IMR-90 (cell line): ENCODE measurements around the gene EML6. TPM values are rescaled to one million over a fixed set of nuclear protein-coding genes. Genes with fewer than 3 reads are reported as not detected.

ENCODE experiments used
- ATAC-seq: fragments of 200-7000 bp; cut with Tn5 transposase; 2 replicates; pipeline ENCODE4 v1.9.1; 2020; ENCODE audit warnings: low read depth, mild to moderate bottlenecking, moderate library complexity
- BruUV-seq: library from RNA; stranded (reverse); fragments of 400-500 nt; replicated peaks from 2 replicates; lab custom pipeline; 2021; lab: Mats Ljungman, UMichigan
- CTCF ChIA-PET: fragments of 300-600 bp; formaldehyde crosslinking; extraction: SDS; loops from one replicate; lab custom pipeline; 2021; ENCODE audit warnings: antibody characterized with exemption; lab: Yijun Ruan, JAX
- POLR2A ChIA-PET: fragments of 300-600 bp; sonication (Branson Sonifier 250); formaldehyde crosslinking; loops from one replicate; lab custom pipeline; 2022; ENCODE audit warnings: antibody characterized with exemption; ENCODE audit not compliant: unreplicated experiment; lab: Charles Lee
- DNase-seq: peaks from one replicate; pipeline ENCODE4 v3.0.0; 2013
- H2AFZ ChIP-seq: replicated peaks from 2 replicates; pipeline ENCODE3; 2013; ENCODE audit warnings: low read length, mild to moderate bottlenecking; ENCODE audit not compliant: poor library complexity
- H2AK5ac ChIP-seq: 2 replicates; pipeline ENCODE4 v1.6.1; 2013; ENCODE audit warnings: low read depth, low read length, inconsistent platforms
- H2AK9ac ChIP-seq: replicated peaks from 2 replicates; pipeline ENCODE3; 2013; ENCODE audit warnings: mild to moderate bottlenecking, low read depth, low read length, moderate library complexity; ENCODE audit not compliant: poor library complexity
- H2BK120ac ChIP-seq: 2 replicates; pipeline ENCODE4 v1.6.1; 2013; ENCODE audit warnings: low read depth, low read length, inconsistent platforms
- H2BK15ac ChIP-seq: 3 replicates; pipeline ENCODE4 v1.6.1; 2013; ENCODE audit warnings: low read depth, low read length, inconsistent platforms
- H2BK20ac ChIP-seq: 2 replicates; pipeline ENCODE4 v1.6.1; 2013; ENCODE audit warnings: low read depth, mild to moderate bottlenecking, inconsistent platforms, low read length, moderate library complexity
- H2BK5ac ChIP-seq: 2 replicates; pipeline ENCODE4 v1.6.1; 2013; ENCODE audit warnings: mild to moderate bottlenecking, low read depth, low read length, inconsistent platforms; ENCODE audit not compliant: poor library complexity, severe bottlenecking
- H3K14ac ChIP-seq: replicated peaks from 2 replicates; pipeline ENCODE4 v1.6.1; 2013; ENCODE audit warnings: low read depth, low read length, inconsistent platforms
- H3K18ac ChIP-seq: 2 replicates; pipeline ENCODE4 v1.6.1; 2013; ENCODE audit warnings: low read depth, low read length, control low read depth
- H3K23ac ChIP-seq: 2 replicates; pipeline ENCODE4 v1.6.1; 2013; ENCODE audit warnings: low read depth, low read length, inconsistent platforms
- H3K27ac ChIP-seq: 2 replicates; pipeline ENCODE4 v1.5.1; 2013; ENCODE audit warnings: mild to moderate bottlenecking, control low read depth, low read length; ENCODE audit not compliant: insufficient read depth
- H3K27me3 ChIP-seq: 2 replicates; pipeline ENCODE4 v1.6.1; 2013; ENCODE audit warnings: low read length; ENCODE audit not compliant: control insufficient read depth, insufficient read depth
- H3K36me3 ChIP-seq: 2 replicates; pipeline ENCODE4 v1.6.1; 2013; ENCODE audit warnings: low read length, mixed read lengths; ENCODE audit not compliant: control insufficient read depth, insufficient read depth
- H3K4ac ChIP-seq: 2 replicates; pipeline ENCODE4 v1.6.1; 2013; ENCODE audit warnings: low read depth, low read length, inconsistent platforms
- H3K4me1 ChIP-seq: 2 replicates; pipeline ENCODE4 v1.6.1; 2013; ENCODE audit warnings: low read length, mixed read lengths; ENCODE audit not compliant: control insufficient read depth, insufficient read depth
- H3K4me2 ChIP-seq: 2 replicates; pipeline ENCODE4 v1.6.1; 2013; ENCODE audit warnings: low read depth, mild to moderate bottlenecking, control low read depth, low read length, moderate library complexity
- H3K4me3 ChIP-seq: 2 replicates; pipeline ENCODE4 v1.5.1; 2013; ENCODE audit warnings: low read depth, mild to moderate bottlenecking, control low read depth, low read length, moderate library complexity; ENCODE audit not compliant: insufficient read depth
- H3K56ac ChIP-seq: 2 replicates; pipeline ENCODE4 v1.6.1; 2013; ENCODE audit warnings: low read length, inconsistent platforms; ENCODE audit not compliant: insufficient read depth; ENCODE audit errors: extremely low read depth
- H3K79me1 ChIP-seq, 2 experiments: 2 replicates each; pipeline ENCODE4 v1.6.1; 2013; ENCODE audit warnings: low read length in 2 of 2, inconsistent platforms in 1 of 2, low read depth in 1 of 2
- H3K9ac ChIP-seq: 2 replicates; pipeline ENCODE4 v1.6.1; 2013; ENCODE audit warnings: low read depth, low read length, control low read depth
- H3K9me1 ChIP-seq: 2 replicates; pipeline ENCODE4 v1.6.1; 2013; ENCODE audit warnings: low read length, inconsistent platforms; ENCODE audit not compliant: insufficient read depth
- H3K9me3 ChIP-seq: 2 replicates; pipeline ENCODE4 v1.6.1; 2013; ENCODE audit warnings: low read length; ENCODE audit not compliant: control insufficient read depth, insufficient read depth
- H4K20me1 ChIP-seq: 2 replicates; pipeline ENCODE4 v1.6.1; 2013; ENCODE audit warnings: low read length, inconsistent platforms; ENCODE audit not compliant: insufficient read depth
- H4K5ac ChIP-seq: 2 replicates; pipeline ENCODE4 v1.6.1; 2013; ENCODE audit warnings: mild to moderate bottlenecking, low read depth, low read length, control low read depth
- H4K8ac ChIP-seq, 2 experiments: 2 replicates each; pipeline ENCODE4 v1.6.1; 2013; ENCODE audit warnings: low read depth in 2 of 2, low read length in 2 of 2, control low read depth in 1 of 2, inconsistent platforms in 1 of 2
- H4K91ac ChIP-seq: 2 replicates; pipeline ENCODE4 v1.6.1; 2013; ENCODE audit warnings: low read depth, low read length, inconsistent platforms; ENCODE audit not compliant: insufficient read depth
- CHD1 ChIP-seq: IDR thresholded peaks from 2 replicates; pipeline ENCODE4 v1.6.1; 2012; ENCODE audit warnings: low read depth, low read length, improper control_type of control experiment
- MXI1 ChIP-seq: IDR thresholded peaks from 2 replicates; pipeline ENCODE4 v1.6.1; 2012; ENCODE audit warnings: low read depth, mild to moderate bottlenecking, low read length, moderate library complexity, borderline replicate concordance
- POLR2A ChIP-seq: IDR thresholded peaks from 2 replicates; pipeline ENCODE4 v1.6.1; 2012; ENCODE audit warnings: mild to moderate bottlenecking, low read depth, low read length
- RFX5 ChIP-seq: IDR thresholded peaks from 2 replicates; pipeline ENCODE4 v1.8.0; 2012; ENCODE audit warnings: low read depth, mild to moderate bottlenecking, low read length, moderate library complexity
- SMC3 ChIP-seq: fragments of 150-350 bp; IDR thresholded peaks from 2 replicates; pipeline ENCODE4 v1.6.1; 2016; ENCODE audit warnings: low read depth, mild to moderate bottlenecking, antibody characterized with exemption, low read length, moderate library complexity
- WGBS, 2 experiments: methylation state at CpG; one replicate each; pipeline versions ENCODE4 v1.1.5 to v1.1.7; 2013; ENCODE audit warnings: missing lambda C conversion rate in 2 of 2; ENCODE audit not compliant: insufficient read length in 1 of 2; ENCODE audit errors: extremely low coverage in 2 of 2; 5-methylcytosine and 5-hydroxymethylcytosine counted together
- dilution Hi-C: fragments of 300-500 bp; cut with HindIII; formaldehyde crosslinking; loops from one replicate; pipeline ENCODE4 v1.14.3; 2018; ENCODE audit warnings: low sequenced_read_pairs; ENCODE audit not compliant: unreplicated experiment
- in situ Hi-C: fragments of 300-500 bp; cut with MboI; formaldehyde crosslinking; loops from 3 replicates; pipeline ENCODE4 v1.14.3; 2019; ENCODE audit warnings: low sequenced_read_pairs, inconsistent platforms, mixed read lengths
- intact Hi-C: fragments of 100-400 bp; cut with micrococcal nuclease; formaldehyde crosslinking; loops from 2 replicates; pipeline ENCODE4 v1.10.0; 2022
- polyA plus RNA-seq, 3 experiments: library from polyadenylated mRNA; depleted of rRNA; stranded (reverse); fragments of >200 nt; gene quantifications; 2 replicates each; pipeline ENCODE4 v1.2.3, GENCODE V29; 2012; ENCODE audit warnings: low replicate concordance in 1 of 3
- total RNA-seq: library from RNA; depleted of rRNA; stranded (reverse); fragments of >200 nt; gene quantifications from 2 replicates; pipeline ENCODE4 v1.2.3, GENCODE V29; 2012
- TF ChIP-seq, protein P1 (sequence below): fragments of 150-350 bp; IDR thresholded peaks from 2 replicates; pipeline ENCODE4 v1.6.1; 2016; ENCODE audit warnings: low read depth, mild to moderate bottlenecking, low read length, moderate library complexity, borderline replicate concordance
- TF ChIP-seq, protein P2 (sequence below): conservative IDR thresholded peaks from 2 replicates; pipeline ENCODE4 v1.5.1; 2012; ENCODE audit warnings: mild to moderate bottlenecking, low read depth, low read length, improper control_type of control experiment

EML6 gene
- total and polyA plus RNA-seq, 2 of the 4 experiments (the other 2 are of a cell fraction), result 0.18 to 0.19 TPM

DNA sequence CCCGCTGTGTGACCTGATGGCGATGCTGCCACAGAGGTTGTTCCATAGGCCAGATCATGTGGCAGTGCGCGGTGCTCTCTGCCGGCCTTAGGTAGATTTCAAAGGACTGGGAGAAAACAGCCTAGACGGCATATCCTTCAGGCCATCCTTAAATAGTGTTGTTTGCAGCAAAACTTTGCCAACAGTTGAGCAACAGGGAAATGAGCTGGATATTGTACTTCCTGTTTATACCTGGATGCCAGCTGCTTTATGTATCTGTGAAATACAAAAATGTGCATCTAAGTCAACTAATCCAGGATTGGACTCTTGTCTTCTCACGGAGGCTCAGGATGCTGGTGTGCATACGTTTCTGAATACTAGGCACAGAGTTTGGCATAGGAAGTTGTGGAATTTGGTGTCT lies 107.1 kb downstream of the EML6 start:
- peaks cover 50% of the 10 kb centered on the region for H3K27me3 ChIP-seq
- ChIA-PET POLR2A (no interaction called here), CTCF (no interaction called here)
- H3K9ac ChIP-seq, result no peak overlapping the region
- no peak overlapping the region for H2AK5ac ChIP-seq
- no peak overlapping the region for H3K4me3 ChIP-seq
- H3K56ac ChIP-seq, result no peak overlapping the region
- H3K27ac ChIP-seq, result no peak overlapping the region
- H3K14ac ChIP-seq, result no peak overlapping the region
- in situ Hi-C loops, result no loop called here
- dilution Hi-C loops, result no loop called here
- peaks cover 3% of the 10 kb centered on the region; the same call in 1 of the 2 replicates for H3K9me3 ChIP-seq
- H4K20me1 ChIP-seq, result no peaks in the 10 kb centered on the region
- H3K9me1 ChIP-seq, result no peaks in the 10 kb centered on the region
- no peak overlapping the region for H4K91ac ChIP-seq
- no peak overlapping the region for H4K5ac ChIP-seq
- H3K4me2 ChIP-seq, result no peak overlapping the region
- no peaks in the 10 kb centered on the region for H3K36me3 ChIP-seq
- TF ChIP-seq, protein P1, sequence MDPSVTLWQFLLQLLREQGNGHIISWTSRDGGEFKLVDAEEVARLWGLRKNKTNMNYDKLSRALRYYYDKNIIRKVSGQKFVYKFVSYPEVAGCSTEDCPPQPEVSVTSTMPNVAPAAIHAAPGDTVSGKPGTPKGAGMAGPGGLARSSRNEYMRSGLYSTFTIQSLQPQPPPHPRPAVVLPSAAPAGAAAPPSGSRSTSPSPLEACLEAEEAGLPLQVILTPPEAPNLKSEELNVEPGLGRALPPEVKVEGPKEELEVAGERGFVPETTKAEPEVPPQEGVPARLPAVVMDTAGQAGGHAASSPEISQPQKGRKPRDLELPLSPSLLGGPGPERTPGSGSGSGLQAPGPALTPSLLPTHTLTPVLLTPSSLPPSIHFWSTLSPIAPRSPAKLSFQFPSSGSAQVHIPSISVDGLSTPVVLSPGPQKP, result no peak
- TF ChIP-seq SMC3 (no peak), CHD1 (no peak), RFX5 (no peak), MXI1 (no peak), POLR2A (no peak)
- TF ChIP-seq, protein P2, sequence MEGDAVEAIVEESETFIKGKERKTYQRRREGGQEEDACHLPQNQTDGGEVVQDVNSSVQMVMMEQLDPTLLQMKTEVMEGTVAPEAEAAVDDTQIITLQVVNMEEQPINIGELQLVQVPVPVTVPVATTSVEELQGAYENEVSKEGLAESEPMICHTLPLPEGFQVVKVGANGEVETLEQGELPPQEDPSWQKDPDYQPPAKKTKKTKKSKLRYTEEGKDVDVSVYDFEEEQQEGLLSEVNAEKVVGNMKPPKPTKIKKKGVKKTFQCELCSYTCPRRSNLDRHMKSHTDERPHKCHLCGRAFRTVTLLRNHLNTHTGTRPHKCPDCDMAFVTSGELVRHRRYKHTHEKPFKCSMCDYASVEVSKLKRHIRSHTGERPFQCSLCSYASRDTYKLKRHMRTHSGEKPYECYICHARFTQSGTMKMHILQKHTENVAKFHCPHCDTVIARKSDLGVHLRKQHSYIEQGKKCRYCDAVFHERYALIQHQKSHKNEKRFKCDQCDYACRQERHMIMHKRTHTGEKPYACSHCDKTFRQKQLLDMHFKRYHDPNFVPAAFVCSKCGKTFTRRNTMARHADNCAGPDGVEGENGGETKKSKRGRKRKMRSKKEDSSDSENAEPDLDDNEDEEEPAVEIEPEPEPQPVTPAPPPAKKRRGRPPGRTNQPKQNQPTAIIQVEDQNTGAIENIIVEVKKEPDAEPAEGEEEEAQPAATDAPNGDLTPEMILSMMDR, result no peak
- no TSS peak for BruUV-seq
- H2BK15ac ChIP-seq, result no peak overlapping the region
- H3K23ac ChIP-seq, result no peak overlapping the region
- no peak overlapping the region for H2BK120ac ChIP-seq
- 100% methylated on average over 2 of the region's 8 CpGs; no CpG with 5 or more reads in 1 of the 2 experiments for WGBS, 2 experiments
- ATAC-seq (no peak), DNase-seq (no peak)
- no peak overlapping the region for H3K4ac ChIP-seq
- H2AFZ ChIP-seq, result no peak overlapping the region
- H4K8ac ChIP-seq, result no peak overlapping the region
- no peak overlapping the region for H2BK20ac ChIP-seq
- intact Hi-C loops, result no loop called here
- no peaks in the 10 kb centered on the region for H3K79me1 ChIP-seq
- no peak overlapping the region for H2AK9ac ChIP-seq
- H2BK5ac ChIP-seq, result no peak overlapping the region
- no peak overlapping the region for H3K18ac ChIP-seq
- H3K4me1 ChIP-seq, result no peaks in the 10 kb centered on the region
